ENCODE data around the gene PPEF1.

DNA sequence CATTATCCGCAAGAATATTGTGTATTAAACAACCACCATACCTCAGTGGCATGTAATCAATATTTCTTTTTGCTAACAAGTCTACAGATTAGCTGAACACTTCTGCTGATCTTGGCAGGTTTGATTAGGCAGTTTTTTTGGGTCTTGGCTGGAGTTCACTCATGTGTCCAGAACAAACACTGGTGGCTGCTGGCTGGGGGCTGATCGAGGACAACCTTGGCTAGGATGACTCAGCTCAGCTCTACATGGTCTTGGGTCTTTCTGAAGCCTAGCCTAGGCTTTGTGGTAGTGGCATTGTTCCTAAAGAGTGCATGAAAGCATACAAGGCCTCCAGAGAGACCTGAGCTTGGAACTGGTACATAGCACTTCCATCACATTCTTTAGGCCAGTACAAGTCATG, 41.1 kb downstream of the PPEF1 start:
- no peak for TF ChIP-seq CTCF (IDR thresholded peaks at IDR 0.05)
- TF ChIP-seq POLR2A (IDR thresholded peaks at IDR 0.05) = no peak

Data from ovary (tissue), 3 donors.